Measurements from ENCODE around the gene YBX3.

Gene YBX3

DNA sequence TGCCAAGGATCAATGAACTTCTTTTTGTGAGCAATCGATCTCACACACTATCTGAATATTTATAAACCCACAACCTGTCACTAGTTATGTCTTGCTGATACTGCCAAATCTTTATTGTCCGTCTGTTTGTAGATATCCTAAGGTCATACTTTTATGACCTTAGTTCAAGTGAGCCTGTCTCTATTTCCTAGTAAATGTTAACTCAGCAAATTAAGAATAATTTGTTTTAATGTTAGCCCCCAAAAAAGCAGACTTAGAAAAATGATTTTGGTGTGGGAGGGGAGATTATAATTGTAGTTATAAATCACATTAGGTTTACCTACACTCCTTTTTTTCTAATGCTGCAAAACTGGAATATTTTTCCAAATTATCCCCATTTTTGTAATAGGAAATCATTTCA, 58.6 kb downstream of the YBX3 start:
- TF ChIP-seq, protein P1, sequence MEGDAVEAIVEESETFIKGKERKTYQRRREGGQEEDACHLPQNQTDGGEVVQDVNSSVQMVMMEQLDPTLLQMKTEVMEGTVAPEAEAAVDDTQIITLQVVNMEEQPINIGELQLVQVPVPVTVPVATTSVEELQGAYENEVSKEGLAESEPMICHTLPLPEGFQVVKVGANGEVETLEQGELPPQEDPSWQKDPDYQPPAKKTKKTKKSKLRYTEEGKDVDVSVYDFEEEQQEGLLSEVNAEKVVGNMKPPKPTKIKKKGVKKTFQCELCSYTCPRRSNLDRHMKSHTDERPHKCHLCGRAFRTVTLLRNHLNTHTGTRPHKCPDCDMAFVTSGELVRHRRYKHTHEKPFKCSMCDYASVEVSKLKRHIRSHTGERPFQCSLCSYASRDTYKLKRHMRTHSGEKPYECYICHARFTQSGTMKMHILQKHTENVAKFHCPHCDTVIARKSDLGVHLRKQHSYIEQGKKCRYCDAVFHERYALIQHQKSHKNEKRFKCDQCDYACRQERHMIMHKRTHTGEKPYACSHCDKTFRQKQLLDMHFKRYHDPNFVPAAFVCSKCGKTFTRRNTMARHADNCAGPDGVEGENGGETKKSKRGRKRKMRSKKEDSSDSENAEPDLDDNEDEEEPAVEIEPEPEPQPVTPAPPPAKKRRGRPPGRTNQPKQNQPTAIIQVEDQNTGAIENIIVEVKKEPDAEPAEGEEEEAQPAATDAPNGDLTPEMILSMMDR (IDR thresholded peaks at IDR 0.05; ENCODE audit: insufficient read depth, low read depth, low read length, missing control alignments): no peak

GRCh38 chr12:10663869-10664268, 59.3 kb downstream of the YBX3 start:
- TF ChIP-seq, protein P1 (IDR thresholded peaks at IDR 0.05; ENCODE audit: insufficient read depth, low read depth, low read length, missing control alignments): no peak
- H3K4me3 ChIP-seq (ENCODE audit: low read depth, low read length): no peak overlapping the region
- DNase-seq (ENCODE audit: low read depth): no peak

More for the DNA sequence above, 58.6 kb downstream of the YBX3 start:
- DNase-seq (ENCODE audit: low read depth): no peak
- H3K4me3 ChIP-seq (ENCODE audit: low read depth, low read length): no peak overlapping the region

DNA sequence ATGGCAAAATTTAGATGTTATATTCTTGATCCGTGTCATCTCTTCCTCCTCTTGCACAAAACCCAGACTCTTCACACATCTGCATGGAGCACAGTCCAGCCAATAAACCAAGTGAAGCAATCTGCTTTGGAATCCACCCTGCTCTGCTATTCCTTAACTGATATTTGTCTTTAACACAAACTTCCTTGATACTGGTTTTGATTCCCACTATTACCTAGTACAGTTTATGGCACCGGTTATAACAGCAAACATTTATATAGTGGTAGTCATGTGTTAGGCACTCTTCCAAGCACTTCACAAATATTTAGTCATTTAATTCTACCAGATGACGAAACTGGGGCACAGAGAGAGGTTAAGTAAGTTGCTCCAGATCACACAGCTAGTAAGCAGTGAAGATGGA, 61.8 kb downstream of the YBX3 start:
- H3K4me3 ChIP-seq (ENCODE audit: low read depth, low read length): no peak overlapping the region
- DNase-seq (ENCODE audit: low read depth): no peak
- TF ChIP-seq, protein P1 (IDR thresholded peaks at IDR 0.05; ENCODE audit: insufficient read depth, low read depth, low read length, missing control alignments): no peak

GRCh38 chr12:10654003-10654402, 69.1 kb downstream of the YBX3 start:
- TF ChIP-seq, protein P1 (IDR thresholded peaks at IDR 0.05; ENCODE audit: insufficient read depth, low read depth, low read length, missing control alignments): no peak
- no peak overlapping the region for H3K4me3 ChIP-seq (ENCODE audit: low read depth, low read length)
- no peak for DNase-seq (ENCODE audit: low read depth)

DNA sequence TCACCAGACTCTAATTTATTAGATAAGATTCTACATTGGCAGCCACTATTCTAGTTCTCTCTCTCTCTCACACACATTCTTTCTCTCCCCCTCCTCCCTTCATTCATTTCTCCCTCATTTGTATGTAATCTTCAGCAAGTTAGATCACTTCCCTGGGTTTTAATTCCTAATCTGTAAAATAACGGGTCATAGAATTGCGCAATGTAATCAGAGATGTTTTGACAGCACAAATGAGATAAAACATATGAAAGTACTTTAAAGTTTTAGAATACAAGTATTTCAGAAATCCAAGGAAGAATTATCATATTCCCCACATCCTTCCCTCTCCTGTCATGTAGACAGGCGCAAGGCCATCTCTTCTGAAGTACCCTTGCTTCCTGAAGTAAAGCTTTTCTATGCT, 70.9 kb downstream of the YBX3 start:
- TF ChIP-seq, protein P1 (IDR thresholded peaks at IDR 0.05; ENCODE audit: insufficient read depth, low read depth, low read length, missing control alignments): no peak
- no peak for DNase-seq (ENCODE audit: low read depth)
- H3K4me3 ChIP-seq (ENCODE audit: low read depth, low read length): no peak overlapping the region

All from GM12865 (cell line).